ENCODE measurements around the gene NECAB2. TPM values are rescaled to one million over a fixed set of nuclear protein-coding genes. Genes with fewer than 3 reads are reported as not detected.
A peak's percentile ranks its signal among the peaks of the same experiment; 100 is the strongest.

The NECAB2 gene
- polyA plus RNA-seq, 3 donors: 1.5 to 3.5 (median 1.6) TPM

DNA sequence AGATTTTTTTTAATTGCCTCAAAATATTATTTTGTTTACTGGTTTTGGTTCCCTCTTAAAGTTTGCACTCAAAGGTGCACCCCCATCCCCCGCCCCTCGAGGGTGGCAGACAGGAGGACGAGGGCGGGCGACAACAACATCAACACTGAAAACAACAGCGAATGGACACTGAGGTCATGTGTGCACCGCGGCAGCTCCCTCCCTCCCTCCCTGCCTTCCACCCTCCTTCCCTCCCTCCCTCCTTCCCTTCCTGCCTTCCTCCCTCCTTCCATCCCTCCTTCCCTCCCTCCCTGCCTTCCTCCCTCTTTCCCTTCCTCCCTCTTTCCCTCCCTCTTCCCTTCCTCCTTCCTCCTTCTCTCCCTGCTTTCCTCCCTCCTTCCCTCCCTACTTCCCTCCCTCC lies 16.5 kb upstream of the NECAB2 start:
- DNase-seq (ENCODE audit: low read depth in 3 of 3, low spot score in 2 of 3): no peak

DNA sequence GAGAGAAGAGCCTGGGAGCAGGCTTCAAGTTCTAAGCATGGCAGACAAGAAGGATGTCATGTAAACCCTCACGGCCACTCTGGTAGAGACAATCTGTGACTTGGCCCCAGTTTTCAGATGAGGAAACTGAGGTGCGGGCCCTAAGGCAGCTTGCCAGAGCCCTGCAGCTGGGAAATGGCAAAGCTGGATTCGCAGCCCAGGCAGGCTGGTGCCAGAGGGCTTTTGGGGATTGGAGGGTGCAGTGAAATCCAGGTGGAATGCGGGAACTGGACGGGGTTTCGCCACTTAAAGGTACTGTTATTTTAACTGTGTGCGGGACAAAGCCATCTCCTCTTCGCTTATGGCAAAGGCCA lies 15.5 kb upstream of the NECAB2 start:
- no peak for DNase-seq (ENCODE audit: low read depth in 3 of 3, low spot score in 2 of 3)

DNA sequence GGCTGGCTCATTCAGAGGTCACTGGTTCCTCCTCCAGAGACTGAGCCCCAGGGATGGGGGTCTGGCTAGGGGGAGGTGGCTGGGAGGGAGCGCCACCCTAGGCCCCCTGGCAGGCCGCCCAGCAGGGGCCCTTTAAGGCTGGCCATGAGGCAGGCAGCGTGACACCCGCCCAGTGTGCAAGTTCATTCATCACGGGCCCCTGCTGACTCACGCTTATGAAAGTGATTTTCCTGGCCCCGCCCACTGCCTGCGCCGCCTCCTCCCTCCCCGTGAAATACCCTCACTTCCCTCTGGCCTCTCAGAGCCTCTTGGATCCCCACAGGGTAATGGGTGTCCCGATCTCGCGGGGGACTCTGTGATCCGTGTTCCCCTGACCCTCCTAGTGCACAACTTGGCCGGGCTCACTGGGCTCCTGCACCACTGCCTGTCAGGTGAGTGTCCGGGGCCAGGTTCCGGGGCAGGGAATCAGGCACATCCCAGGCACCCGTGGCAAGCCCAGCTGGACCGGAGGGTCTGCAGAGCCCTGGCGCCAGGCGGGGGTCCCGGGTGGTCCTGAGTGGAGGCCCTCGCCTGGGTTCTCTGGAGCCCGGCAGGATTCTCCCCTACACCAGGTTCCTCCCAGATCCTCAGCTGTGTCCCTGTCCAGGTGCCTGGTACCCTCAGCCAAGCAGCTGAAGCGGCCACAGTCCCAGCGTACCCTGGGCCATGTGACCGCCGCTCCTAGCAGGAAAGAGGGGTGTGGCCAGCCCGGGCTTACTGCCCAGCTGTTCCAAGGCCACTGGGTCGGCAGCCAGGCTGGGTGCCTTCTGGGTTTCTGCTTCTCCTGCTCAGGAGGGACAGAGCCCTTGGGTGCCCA lies 14.9 kb upstream of the NECAB2 start, which contains the start of gene OSGIN1:
Gene OSGIN1 (plus strand): TSS at position 301 of the 856 bp plus-strand sequence. CDS start 4,432 bp downstream, outside the sequence.
- peak in 1 of 3 donors; percentile 19 for DNase-seq (ENCODE audit: low read depth in 3 of 3, low spot score in 2 of 3)

GRCh38 chr16:83953796-83954576 lies 14.1 kb upstream of the NECAB2 start:
- no peak for DNase-seq (ENCODE audit: low read depth in 3 of 3, low spot score in 2 of 3)

DNA sequence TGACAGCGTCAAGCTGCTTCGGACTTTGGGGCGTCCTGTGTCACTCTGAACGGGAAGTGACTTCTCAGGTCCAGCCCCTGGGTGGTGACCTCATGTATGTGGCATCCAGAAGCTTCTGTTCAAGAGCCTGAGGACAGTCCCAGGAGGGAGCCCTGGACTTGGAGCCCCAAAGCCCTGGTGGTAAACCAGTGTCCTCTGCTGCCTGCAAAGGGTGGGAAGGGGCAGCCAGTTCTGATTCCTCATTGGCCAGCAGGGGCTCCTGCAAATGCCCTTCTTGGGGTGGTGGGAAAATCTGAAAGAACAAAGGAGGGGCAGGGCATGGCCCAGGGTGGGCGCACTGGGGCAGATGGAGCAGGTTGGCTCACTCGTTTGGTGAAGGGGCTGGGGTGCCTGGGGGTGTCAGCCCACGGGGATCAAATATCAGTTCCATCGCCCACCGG lies 13.4 kb upstream of the NECAB2 start:
- no peak for DNase-seq (ENCODE audit: low read depth in 3 of 3, low spot score in 2 of 3)

DNA sequence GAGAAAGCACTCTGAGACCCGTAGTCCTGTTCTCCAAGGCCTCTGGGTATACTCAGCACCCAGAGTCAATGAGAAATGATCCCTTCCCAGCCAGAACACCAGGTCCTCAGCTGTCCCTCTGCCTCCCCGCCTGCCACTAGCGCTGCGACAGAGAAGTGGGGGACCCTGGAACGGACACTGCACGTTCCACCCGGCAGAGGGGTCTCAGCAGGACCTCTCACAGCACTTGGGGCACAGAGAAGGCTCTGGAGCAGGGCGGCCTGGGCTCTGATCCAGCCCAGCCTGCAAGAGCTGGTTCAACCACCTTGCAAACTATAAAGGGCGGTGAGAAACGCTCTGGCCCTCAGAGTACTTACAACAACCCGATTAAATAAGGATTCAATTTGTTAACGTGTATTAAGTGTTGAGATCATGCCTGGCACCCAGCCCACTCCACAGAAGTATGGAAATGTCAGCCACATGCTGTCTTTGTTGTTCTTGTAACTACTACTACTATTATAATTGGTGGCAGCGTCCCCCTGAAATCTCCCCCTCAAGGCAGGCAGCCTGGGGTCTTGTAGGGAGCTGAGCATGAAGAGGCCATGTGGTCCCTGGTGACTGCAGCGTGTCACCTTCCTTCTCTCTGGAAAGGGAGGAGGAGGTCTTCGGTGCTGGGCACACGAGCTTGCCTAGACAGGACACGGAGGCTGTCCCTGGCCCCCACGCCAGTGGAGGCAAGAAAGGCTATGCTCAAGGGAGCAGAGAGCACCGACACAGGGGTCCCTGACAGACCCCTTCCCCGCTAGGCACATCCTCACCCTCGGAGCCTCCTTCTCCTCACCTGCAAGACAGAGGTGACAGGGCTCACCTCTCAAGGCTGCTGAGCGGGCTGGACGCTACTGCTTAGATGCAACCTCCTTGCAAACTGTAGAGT lies 12.6 kb upstream of the NECAB2 start:
- no peak for DNase-seq (ENCODE audit: low read depth in 3 of 3, low spot score in 2 of 3)

DNA sequence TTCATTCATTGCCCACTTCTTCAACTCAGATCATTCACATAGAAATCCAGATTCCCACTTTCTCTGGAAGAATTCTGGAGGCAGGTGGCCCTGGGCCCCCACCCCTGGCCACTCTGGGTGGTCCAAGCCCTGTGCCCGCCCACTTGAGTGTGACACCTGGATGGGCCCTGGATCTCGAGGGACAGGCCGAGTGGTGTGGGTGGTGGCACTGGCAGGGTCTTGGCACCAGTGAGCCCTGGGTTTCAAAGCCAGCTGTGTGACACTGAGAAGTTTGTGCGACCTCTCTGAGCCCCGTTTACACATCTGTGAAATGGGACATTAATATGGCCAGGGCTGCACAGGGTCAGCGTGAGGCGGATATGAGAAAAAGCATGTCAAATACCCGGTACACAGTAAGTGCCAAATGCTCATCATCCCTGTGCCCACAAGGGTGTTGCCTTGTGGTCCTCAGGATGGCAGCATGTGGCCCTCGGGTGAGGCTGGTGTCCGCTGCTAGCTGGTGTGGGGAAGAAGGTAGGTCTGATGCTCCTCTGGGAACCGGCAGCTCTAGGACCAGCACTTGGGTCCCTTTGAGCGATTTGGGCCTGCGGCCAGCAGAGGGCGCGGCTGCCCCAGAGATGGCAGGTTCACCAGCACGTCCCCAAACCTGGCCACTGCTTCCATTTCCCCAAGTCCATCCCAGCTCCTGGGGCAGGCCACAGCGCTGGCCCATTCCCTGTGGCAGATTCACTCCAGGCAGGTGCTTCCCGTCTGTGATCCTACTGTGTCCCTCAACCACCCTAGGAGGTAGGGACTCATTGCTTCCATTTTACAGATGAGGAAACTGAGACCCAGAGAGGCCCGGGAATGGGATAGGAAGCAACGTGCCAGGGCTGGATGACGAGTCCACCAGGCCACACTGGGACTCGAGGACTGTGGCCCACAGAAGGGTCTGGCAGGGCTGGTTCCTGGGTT lies 11.4 kb upstream of the NECAB2 start:
- peak in 1 of 3 donors; percentile 48 for DNase-seq (ENCODE audit: low read depth in 3 of 3, low spot score in 2 of 3)

GRCh38 chr16:83957296-83957855 lies 10.7 kb upstream of the NECAB2 start:
- no peak for DNase-seq (ENCODE audit: low read depth in 3 of 3, low spot score in 2 of 3)

DNA sequence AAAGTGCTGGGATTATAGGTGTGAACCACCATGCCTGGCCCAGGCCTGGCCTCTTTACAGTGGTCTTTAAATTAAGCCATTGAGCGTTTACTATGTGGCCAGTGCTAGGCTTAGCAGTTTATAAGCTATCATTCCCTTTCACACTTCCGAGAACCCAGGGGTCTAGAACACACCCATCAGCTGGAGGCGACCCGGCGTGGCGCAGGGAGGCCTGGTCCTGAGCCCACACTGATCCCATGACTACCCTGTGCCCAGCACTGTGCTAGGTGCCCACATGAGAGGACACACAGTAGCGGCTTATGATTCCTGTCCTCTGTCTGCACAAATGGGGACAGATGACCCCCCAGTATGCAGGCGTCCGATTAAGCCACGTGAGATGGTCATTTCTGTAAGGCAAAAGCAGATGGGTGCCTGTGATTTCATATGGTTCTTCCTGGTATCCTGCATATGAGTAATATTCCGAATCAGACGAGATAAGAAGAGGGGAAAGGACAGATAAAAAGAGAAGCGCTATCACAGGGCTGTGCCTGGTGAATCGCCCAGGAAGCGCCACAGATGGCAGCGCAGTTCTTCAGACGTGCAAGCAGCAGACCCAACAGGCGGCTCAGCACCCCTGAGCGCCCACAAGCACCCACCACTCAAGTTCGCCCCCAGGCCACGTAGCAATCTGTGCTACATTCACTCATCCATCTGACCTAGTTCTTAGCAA lies 9.8 kb upstream of the NECAB2 start:
- DNase-seq (ENCODE audit: low read depth in 3 of 3, low spot score in 2 of 3): no peak

- no peak for DNase-seq (ENCODE audit: low read depth in 3 of 3, low spot score in 2 of 3)
These were observed 9.0 kb upstream of the NECAB2 start for GRCh38 chr16:83958846-83959565.

DNA sequence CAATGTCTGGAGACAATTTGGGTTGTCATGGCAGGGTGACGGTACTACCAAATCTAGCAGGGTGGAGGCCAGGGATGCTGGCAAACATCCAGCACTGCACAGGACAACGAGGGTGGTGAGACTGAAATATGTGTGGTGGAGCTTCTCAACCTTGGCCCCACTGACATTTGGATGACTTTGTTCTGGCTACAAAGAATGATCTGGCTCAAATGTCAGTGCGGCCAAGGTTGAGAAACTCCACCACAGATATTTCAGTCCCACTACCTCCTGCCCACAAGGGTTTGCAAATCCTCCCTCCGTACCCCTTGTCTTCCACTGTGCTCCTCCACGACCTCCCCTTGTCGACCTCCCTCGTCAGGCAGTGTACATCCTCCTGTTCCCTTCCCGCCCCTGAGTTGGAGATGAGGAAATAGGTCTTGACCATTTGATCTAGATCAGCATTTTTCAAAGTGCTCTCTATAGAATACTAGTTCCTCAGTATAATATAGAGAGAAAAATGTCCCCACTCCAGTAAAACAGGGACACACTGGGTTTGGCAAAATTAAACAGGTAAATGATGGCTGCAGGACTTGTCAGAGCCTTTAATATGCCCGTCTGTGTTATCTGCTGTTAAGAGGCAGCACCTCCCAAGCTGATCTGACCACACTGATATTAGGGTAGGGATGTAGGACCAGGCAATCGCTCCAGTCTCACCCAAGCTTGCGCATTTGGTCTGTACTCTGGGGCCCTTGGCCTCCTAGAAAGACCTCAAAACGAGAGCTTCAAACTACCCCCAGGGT lies 8.2 kb upstream of the NECAB2 start:
- no peak for DNase-seq (ENCODE audit: low read depth in 3 of 3, low spot score in 2 of 3)

- no peak for DNase-seq (ENCODE audit: low read depth in 3 of 3, low spot score in 2 of 3)
These were observed 7.4 kb upstream of the NECAB2 start for GRCh38 chr16:83960521-83961249.

GRCh38 chr16:83961591-83961990 lies 6.5 kb upstream of the NECAB2 start:
- DNase-seq (ENCODE audit: low read depth in 3 of 3, low spot score in 2 of 3): no peak

DNA sequence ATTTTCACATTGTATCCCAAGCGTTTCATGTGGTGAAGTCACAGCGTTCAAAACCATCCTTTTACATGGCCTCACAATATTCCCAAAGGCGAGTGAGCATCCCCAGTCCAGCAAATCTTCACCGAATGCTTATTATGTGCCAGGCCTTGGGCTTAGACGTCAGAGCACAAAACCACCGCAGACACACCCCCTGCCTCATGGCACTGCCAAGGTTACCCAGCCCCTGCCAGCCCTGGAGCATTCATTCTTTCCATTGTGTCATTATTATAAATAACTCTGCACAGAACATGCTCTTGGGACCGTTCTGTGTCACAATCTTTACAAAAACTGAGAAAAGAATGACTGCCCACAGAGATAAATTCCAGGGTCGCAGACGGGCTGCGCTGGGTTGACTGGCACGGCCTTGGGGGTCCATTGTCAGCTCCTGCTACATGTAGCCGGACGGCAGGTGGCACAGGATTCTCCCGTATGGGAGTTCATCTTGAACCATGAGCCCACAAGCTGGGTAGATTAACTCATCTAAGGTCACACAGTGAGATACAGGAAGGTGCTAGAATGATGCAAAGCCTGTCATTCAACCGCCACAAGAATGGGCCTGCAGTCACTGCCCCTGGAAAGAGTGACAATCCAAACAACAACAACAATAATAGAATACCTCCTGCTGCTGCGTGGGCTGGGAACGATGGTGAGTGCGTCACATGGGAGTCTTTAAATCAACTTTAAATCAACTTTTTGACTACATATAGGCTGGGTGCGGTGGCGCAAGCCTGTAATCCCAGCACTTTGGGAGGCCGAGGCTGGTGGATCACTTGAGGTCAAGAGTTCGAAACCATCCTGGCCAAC lies 4.5 kb upstream of the NECAB2 start:
- no peak for DNase-seq (ENCODE audit: low read depth in 3 of 3, low spot score in 2 of 3)

DNA sequence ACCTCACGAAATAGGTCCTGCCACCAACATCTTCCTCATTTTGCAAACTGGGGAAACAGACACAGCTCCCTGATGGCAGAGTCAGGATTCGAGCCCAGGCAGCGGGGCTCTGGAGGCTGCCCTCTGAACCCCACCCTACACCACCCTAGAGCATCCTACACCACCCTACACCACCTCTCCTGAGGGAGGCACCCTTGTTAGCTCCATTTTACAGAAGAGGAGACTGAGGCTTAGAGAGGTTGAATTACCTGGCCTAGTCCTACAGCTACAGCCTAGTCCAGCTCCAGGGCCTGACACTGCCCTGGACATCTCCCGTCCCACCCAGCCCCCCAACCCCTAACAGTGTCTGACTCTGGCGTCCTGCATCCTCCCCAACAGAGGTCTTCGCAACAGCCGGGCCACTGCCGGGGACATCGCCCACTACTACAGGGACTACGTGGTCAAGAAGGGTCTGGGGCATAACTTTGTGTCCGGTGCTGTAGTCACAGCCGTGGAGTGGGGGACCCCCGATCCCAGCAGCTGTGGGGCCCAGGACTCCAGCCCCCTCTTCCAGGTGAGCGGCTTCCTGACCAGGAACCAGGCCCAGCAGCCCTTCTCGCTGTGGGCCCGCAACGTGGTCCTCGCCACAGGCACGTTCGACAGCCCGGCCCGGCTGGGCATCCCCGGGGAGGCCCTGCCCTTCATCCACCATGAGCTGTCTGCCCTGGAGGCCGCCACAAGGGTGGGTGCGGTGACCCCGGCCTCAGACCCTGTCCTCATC lies 3.2 kb upstream of the NECAB2 start:
- DNase-seq (ENCODE audit: low read depth in 3 of 3, low spot score in 2 of 3): no peak
